GM18861 (cell line): ENCODE data around the gene NOP14.
"Not testable (repeated sequence)": the region's sequence is repeated elsewhere in the genome, so short reads cannot be mapped to it uniquely, and the experiment has no call there.

Source experiments
- ATAC-seq: cut with Tn5 transposase; IDR thresholded peaks from one replicate; pipeline ENCODE4 v1.9.1; 2021; ENCODE audit not compliant: unreplicated experiment

Gene NOP14

DNA sequence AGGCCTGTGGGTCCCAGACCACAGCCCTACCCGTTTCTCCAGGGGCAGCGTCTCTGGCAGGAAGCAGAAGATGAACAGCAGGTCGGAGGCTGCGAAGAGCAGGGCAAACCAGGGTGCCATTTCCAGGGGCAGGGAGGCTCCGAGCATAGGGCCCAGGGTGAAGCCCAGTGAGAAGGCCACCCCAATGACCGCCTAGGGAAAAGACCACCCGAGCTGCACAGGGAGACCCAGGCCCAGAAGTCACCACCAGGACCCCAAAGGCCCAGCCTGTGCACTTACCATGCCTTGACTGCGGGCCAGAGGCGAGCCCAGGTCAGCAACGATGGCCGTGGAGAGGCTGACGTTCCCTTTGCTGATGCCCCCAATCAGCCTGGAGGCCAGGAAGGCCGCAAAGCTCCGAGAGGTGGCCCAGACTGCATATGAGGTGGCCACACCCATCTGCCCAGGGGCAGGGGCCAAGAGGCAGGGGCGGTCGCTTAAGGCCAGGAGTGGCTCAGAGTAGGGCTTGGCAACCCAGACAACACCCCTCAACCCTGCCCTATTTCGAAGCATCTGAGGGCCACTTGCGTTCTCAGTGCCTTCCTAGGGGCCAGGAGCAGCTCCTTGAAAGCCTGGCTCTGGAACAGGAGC is 30.8 kb downstream of the NOP14 start:
- no peak for ATAC-seq

DNA sequence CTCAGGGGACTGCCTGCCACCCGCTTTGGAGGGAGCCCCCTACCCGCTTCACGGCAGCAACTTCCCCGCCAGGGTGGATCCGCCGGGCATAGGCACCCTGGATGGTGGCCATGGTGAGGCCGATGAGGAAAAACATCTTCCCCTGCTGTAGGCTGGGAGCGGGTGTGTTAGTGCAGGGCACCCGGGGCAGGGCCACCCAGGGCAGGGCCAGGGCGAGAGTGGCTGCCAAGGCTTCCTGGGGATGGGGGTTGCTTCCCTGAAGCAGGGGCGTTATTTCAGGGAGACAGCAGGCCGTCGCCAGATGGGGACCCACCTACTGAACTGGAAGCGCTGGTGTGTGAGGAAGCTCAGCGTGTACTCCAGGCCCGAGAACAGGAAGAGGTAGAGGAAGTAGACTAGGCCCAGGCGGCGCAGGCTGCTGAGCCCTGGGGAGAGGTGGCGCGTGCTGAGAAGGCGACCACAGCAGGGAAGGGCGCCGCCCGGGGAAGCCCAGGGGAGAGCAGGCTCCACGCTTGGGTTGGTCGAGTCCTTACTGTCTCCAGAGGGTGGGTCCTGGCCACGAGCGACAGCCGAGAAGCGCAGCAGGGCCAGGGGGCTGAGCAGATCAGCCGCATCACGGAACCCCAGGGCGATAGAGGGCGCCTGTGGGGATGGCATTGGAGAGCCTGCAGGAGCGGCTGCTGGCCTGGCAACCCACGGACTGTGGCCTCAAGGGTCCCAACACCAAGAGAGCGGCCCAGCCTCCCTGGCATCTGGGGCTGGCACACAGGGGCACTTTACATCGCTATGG is 31.5 kb downstream of the NOP14 start:
- ATAC-seq: peak; percentile 32

DNA sequence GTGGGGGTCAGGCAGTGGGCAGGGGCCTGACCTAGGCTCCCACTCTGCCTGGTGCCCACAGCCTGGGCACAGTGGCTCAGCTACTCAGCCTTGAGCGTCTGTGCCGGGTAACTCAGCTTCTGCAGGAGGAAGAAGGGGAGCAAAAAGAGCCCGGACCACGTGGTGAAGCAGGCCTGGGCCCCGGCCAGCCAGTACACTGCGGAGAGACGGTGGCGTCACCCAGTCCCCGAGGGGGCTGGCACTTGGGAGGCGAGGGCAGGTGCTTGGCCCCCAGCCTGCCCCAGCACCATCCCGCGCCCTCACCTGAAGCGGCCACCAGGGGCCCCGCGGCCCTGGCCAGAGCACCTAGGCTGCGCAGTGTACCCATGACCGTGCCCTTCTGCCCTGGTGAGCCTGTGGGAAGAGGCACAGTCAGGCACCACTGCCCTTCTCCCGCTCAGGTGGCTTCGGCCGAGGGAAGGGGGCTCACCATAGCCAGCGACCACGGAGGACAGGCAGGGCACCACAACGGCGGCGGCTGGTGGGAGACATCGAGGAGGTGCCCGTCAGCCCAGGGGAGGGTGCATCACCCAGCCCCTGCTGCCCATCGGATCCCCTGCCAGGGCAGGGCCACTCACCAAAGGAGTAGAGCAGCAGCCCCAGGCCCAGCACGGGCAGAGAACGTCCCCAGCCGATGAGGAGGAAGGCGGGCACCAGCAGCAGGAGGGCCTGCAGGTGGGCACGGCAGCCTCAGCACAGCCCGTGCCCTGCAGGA is 32.3 kb downstream of the NOP14 start:
- no peak for ATAC-seq

DNA sequence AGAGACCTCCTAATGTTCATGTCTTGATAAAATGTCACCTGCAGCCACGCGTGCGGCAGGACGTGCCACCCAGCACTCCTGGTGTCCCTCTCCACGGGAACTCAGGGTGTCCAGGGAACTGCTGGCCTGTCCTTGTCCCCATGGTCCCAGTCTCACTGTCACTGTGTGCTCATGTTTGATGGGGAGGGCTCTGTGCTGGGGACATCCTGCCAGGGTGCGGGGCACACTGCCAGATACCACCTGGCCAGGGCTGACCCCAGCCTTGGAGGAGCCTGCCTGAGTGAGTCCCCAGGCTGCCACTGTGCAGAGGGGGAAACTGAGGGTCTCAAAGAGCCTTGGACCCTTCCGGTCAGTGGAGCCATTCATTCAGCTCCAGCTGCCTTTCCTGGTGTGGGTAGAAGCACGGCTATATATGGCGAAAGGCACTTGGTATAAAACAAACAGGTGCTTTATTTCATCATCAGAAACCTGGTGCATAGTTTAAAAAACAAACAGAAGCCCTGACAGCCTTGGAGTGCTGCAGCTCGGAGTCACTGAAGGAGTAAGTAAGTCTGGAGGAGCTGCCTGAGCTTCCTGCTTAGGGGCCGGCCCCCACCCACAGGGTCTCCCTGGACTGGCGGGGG is 33.0 kb downstream of the NOP14 start:
- no peak for ATAC-seq

DNA sequence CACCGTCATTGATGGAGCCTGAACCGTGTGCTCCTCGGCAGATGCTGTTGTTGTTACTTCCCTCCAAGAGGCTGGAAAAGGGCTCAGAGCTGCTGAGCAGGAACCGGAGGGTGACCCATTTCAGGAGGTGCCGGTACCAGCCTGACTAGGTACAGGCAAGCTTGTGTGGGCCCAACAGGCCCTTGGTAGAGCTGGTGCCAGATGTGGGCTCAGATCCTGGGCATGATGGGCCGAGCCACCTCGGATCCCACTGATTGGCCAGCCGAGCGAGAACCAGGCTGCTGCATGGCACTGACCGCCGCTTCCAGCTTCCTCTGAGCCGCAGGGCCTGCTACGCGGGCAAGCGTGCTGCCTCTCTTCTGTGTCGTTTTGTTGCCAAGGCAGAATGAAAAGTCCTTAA is 33.7 kb downstream of the NOP14 start:
- ATAC-seq: no peak

DNA sequence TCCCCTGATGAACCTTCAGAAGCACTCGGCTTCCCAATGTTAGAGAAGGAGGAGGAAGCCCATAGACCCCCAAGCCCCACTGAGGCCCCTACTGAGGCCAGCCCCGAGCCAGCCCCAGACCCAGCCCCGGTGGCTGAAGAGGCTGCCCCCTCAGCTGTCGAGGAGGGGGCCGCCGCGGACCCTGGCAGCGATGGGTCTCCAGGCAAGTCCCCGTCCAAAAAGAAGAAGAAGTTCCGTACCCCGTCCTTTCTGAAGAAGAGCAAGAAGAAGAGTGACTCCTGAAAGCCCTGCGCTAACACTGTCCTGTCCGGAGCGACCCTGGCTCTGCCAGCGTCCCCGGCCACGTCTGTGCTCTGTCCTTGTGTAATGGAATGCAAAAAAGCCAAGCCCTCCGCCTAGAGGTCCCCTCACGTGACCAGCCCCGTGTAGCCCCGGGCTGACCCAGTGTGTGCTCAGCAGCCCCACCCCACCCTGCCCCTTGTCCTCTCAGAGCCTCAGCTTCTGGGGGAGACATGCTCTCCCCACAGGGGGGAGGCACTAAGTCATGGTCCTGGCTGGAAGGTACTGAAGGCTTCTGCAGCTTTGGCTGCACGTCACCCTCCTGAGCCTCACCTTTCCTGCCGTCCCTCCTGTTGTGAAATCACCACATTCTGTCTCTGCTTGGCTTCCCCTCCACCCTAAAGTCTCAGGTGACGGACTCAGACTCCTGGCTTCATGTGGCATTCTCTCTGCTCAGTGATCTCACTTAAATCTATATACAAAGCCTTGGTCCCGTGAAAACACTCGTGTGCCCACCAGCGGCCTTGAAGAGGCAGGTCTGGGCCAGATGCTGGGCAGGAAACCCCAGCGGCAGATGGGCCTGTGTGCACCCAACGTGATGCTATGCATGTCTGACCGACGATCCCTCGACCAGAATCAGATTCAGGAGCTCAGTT is 34.7 kb downstream of the NOP14 start:
- no peak for ATAC-seq

DNA sequence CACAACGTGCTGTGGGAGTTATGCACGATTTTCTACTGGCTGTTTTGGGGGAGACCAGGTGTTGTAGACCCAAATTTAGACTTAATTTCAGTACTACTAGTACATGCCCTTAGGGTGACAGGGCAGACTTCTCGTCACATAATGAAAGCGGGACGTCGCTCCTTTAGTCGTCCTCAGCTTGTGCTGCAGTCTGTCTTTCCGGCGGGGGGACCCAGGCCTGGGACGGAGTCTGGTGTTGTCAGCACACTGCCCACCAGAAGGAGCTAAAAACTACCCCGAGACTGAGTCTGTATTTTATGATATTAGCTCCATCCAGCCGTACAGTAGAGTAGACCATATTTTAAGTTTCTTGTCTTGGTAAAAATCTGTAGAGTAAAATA is 35.5 kb downstream of the NOP14 start:
- ATAC-seq: no peak

DNA sequence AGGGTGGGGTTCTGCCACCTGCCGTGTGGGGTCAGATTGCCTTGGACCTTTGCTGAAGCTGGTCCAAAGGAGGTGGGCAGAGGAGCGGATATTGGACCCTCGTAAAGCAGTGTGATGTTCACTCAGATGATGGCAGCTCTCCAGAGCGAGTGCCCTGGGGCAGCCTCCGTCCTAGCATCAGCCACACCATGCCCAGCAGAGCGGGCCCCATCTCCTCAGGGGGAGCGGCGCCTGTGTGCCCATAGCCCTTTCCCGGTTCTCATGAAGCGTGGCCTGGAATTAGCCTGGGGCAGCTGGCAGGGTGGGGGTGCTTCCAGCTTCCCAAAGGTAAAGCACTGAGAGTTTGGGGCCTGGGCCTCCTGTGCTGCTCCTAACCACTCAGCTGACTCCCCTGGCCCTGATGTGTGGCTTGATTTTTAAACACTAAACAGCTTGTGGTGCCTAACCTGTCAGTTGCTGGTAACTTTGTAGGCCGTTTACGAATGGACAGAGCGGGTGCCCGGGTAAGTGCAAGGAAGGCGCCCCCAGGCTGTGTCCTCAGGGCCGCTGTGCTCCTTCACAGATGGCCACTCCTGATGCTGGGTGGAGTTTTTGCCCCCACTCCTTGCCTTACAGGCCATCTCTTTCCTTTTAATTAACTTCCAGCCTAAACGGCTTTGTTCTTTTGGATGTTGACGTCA is 36.0 kb downstream of the NOP14 start:
- ATAC-seq: no peak

DNA sequence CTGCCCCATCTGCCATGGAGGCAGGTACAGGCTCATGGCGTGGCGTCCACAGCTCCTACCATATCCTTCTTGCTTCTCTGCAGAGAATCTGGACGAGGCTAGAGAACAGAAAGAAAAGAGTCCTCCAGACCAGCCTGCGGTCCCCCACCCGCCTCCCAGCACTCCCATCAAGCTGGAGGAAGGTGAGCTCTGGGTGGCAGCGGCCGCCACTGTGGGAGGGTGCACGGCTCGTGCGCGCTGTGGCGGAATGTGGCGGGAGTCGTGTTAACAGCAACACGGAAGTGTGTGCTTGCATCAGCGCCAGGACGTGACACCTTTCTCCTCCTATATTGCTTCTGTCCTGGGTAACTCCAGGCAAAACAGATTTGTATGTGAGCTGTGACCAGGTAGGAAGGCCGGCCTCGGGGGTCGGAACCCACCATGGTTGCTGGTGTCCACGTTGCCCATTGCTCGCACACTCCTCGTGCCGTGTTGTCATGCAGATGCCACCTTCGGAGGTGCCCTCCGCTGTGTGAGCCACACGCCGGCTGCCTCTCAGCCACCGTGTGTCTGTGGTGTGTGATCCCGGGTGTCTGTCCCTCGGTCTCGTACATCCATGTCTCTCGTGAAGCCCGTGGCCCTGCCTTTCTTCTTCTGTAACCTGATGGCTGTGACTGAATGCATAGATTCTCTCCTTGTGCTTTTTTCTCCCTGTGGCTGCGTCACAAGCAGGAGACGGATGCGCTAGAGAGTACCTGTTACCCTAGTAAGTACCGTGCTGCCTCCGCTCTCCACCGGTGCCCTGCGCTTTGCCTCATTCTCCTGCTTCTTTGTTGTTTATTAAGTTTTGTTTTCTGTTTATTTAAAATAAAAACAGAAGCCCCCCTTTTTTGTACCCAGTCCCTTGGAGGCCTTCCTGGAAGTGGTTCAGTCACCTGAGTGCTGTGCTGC is 37.0 kb downstream of the NOP14 start:
- ATAC-seq: no peak

DNA sequence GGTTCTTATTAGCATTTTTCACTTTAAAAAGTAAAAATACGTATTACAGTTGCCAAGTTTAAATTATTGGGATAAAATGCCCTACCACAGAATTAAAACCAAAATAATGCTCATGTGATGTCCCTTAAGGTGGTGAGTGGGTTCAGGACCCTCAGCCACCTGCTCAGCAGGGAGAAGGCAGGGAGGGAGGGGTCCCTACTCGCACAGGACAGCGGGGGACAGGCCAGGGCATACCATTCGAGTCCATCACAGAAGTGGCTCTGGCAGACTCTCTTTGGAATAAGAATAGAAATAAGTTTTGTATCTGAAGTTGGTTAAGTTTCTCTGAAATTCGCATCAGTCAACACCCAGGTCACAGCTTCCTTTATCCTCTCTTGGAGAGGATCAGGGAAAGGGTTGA is 37.7 kb downstream of the NOP14 start:
- no peak for ATAC-seq

DNA sequence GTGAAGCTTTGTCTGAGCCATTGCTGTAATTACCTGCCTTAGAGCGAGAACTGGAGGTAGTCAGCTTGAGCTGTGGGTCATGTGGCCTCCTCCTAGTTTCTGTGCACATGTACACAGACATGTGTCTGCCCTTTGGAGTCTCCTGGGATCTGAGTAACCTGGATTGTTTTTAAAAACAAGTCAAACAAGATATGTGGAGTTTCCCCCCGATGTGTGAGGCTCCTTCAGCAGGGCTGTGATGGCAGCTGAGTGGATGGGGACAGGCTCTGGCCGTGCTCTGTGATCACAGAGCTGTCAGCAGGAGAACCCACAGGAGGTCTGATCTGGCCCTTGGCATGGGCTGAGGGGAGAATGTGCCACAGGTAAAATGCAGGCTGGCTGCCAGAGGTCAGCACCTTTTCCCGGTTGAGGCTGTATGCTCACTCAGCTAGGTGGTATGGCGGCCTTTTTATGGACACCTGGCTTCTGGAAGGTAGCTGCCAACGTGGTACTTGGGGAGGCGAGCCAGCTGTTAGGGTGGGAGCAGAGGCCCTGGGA is 38.4 kb downstream of the NOP14 start:
- ATAC-seq: no peak

DNA sequence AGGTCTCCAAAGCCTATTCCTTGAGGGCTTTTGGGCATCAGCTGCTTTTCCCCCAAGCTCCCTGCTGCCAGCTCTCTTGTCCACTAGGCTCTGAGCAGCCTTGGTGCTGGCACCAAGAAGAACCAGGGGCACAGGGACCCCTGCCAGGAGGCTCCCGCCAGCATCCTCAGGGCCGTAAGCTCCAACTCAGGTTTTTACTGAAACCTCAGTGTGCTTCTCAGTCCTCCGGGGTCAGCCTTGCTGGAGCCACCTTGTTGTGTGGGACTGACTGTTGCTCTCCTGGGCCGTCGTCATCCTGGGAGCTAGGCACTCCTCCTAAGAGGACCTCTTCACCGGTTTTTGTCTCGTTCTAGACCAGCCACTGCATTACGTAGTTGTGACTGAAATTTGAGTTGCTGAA is 38.9 kb downstream of the NOP14 start:
- ATAC-seq: no peak

DNA sequence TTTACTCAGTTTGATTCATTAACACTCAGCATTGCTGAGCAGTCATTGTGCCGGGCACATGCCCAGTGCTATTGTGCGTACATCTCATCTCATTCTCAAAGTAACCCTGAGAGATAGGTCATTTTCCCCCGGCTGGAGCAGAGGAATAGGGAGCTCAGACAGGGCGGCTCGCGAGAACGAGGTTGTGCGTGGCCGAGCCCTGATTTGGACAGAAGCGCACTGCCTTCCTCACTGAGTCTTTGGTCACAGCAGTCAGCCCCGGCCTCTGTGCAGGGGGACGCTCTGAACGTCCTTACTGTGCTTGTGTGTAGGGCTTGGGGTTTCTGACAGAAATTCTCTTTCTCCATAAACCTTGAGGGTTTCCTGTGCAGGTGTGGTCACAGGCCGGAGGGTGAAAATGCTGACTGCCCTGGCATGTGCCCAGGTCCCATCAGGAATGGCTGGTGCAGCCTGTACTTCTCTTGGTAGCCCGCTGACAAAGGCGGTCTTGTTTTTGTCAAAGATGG is 39.5 kb downstream of the NOP14 start:
- no peak for ATAC-seq

DNA sequence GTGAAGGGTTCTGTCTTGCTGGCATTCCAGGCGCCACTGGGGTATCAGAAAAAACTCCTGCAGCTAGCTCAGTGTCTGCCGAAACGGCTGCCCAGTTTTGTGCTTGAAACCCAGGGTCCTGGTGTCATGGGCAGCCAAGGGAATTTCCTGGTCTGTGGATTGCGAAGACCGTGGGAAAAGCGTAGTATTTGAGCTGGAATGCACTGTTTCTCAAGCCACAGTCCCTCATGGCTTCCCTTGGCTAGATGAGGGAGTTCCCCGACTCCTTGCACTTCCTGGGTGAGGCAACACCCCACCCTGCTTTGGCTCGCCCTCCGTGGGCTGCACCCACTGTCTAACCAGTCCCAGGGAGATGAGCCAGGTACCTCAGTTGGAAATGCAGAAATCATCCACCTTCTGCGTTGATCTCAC is 40.1 kb downstream of the NOP14 start:
- ATAC-seq: no peak

DNA sequence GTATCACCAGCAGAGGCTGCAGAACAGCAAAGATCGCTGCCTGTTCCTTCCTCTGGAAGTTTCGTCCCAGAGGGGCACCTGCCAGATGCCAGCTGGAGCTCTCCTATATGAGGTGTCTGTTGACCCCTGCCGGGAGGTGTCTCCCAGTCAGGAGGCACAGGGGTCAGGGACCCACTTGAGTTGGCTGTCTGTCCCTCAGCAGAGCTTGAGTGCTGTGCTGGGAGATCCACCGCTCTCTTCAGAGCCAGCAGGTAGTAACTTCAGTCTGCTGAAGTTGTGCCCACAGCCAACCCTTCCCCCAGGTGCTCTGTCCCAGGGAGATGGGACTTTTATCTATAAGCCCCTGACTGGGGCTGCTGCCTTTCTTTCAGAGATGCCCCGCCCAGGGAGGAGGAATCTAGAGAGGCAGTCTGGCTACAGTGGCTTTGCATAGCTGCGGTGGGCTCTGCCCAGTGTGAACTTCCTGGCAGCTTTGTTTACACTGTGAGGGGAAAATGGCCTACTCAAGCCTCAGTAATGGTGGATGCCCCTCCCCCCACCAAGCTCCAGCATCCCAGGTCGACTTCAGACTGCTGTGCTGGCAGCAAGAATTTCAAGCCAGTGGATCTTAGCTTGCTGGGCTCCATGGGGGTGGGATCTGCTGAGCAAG is 40.6 kb downstream of the NOP14 start:
- ATAC-seq: not testable (repeated sequence)

DNA sequence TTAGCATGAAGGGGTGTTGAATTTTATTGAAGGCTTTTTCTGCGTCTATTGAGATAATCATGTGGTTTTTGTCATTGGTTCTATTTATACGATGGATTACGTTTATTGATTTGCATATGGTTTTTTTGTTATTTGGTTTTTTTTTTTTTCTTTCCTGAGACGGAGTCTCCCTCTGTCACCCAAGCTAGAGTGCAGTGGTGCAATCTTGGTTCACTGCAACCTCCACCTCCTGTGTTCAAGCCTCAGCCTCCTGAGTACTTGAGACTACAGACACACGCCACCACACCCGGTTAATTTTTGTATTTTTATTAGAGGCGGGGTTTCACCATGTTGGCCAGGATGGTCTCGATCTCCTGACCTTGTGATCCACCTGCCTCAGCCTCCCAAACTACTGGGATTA is 44.5 kb downstream of the NOP14 start:
- ATAC-seq: not testable (repeated sequence)

DNA sequence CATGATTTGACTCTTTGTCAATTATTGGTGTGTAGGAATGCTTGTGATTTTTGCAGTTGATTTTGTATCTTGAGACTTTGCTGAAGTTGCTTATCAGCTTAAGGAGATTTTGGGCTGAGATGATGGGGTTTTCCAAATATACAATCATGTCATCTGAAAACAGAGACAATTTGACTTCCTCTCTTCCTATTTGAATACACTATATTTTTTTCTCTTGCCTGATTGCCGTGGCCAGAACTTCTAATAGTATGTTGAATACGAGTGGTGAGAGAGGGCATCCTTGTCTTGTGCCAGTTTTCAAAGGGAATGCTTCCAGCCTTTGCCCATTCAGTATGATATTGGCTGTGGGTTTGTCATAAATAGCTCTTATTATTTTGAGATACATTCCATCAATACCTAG is 44.9 kb downstream of the NOP14 start:
- not testable (repeated sequence) for ATAC-seq

DNA sequence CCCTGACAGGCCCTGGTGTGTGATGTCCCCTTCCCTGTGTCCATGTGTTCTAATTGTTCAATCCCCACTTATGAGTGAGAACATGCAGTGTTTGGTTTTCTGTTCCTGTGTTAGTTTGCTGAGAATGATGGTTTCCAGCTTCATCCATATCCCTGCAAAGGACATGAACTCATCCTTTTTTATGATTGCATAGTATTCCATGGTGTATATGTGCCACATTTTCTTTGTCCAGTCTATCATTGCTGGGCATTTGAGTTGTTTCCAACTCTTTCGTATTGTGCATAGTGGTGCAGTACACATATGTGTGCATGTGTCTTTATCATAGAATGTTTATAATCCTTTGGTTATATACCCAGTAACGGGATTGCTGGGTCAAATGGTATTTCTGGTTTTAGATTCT is 46.5 kb downstream of the NOP14 start:
- not testable (repeated sequence) for ATAC-seq
